22Rv1 (cell line): Measurements from ENCODE around the gene CCDC77.

Source experiments
- H3K27ac ChIP-seq: fragments of 450-650 bp; 2 replicates; pipeline ENCODE4 v1.5.1; 2017
- ZFX ChIP-seq: fragments of 450-650 bp; IDR thresholded peaks from 2 replicates; pipeline ENCODE4 v1.6.1; 2017; ENCODE audit warnings: antibody characterized with exemption, borderline replicate concordance
- TF ChIP-seq, protein P1 (sequence below): fragments of 450-650 bp; IDR thresholded peaks from 2 replicates; pipeline ENCODE4 v1.5.1; 2017; ENCODE audit warnings: mild to moderate bottlenecking

Gene CCDC77

DNA sequence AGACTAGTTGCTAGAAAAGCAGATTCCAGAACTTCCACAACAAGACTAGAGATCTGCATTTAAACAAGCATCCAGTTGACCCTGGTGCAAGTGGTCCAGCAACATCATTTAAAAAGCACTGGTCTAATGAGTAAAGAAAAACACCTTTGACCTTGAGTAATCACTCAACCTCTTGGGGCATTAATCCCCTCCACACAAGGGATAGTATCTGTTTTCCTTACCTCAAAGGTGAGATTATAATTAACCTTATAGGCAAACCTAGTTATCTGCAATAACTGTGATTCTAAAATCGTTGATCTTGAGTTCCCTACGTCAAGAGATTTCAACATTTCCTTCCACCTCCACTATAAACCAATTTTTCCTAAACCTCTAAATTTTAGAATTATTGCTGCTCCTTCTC, 13.4 kb upstream of the CCDC77 start:
- peak overlapping the region; percentile 89 for H3K27ac ChIP-seq

DNA sequence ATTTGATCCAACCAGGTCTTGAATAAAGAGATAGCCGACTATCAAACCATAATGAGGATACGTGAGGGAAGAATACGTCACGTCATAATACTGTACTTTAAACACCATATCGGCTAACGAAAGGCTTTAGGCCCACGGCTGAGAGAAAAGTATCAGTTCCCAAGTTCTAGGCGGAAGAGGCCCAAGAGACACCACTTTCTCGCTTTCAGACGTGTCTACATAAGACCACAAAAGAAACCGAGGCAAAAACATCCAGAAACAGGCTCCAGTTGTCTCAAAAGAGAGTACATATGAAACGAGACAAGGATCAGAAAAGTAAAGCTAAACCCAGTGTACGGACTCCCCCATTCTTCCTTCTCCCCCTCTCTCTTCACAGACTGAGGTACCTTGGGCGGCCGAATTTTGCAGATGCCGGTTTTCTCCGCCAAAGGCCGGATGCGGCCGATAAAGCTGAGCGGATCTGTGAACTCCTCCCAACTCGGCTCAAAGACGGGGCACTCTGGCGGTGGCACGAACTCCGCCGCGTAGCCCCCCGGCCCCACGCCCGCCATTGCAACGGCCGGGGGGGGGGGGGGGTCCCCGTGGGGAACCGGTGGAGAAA, 12.8 kb upstream of the CCDC77 start:
- H3K27ac ChIP-seq = peak overlapping the region; percentile 89
- TF ChIP-seq, protein P1, sequence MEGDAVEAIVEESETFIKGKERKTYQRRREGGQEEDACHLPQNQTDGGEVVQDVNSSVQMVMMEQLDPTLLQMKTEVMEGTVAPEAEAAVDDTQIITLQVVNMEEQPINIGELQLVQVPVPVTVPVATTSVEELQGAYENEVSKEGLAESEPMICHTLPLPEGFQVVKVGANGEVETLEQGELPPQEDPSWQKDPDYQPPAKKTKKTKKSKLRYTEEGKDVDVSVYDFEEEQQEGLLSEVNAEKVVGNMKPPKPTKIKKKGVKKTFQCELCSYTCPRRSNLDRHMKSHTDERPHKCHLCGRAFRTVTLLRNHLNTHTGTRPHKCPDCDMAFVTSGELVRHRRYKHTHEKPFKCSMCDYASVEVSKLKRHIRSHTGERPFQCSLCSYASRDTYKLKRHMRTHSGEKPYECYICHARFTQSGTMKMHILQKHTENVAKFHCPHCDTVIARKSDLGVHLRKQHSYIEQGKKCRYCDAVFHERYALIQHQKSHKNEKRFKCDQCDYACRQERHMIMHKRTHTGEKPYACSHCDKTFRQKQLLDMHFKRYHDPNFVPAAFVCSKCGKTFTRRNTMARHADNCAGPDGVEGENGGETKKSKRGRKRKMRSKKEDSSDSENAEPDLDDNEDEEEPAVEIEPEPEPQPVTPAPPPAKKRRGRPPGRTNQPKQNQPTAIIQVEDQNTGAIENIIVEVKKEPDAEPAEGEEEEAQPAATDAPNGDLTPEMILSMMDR = no peak
- no peak for TF ChIP-seq ZFX

More for the DNA sequence above, 13.4 kb upstream of the CCDC77 start:
- no peak for TF ChIP-seq ZFX
- TF ChIP-seq, protein P1 = no peak

DNA sequence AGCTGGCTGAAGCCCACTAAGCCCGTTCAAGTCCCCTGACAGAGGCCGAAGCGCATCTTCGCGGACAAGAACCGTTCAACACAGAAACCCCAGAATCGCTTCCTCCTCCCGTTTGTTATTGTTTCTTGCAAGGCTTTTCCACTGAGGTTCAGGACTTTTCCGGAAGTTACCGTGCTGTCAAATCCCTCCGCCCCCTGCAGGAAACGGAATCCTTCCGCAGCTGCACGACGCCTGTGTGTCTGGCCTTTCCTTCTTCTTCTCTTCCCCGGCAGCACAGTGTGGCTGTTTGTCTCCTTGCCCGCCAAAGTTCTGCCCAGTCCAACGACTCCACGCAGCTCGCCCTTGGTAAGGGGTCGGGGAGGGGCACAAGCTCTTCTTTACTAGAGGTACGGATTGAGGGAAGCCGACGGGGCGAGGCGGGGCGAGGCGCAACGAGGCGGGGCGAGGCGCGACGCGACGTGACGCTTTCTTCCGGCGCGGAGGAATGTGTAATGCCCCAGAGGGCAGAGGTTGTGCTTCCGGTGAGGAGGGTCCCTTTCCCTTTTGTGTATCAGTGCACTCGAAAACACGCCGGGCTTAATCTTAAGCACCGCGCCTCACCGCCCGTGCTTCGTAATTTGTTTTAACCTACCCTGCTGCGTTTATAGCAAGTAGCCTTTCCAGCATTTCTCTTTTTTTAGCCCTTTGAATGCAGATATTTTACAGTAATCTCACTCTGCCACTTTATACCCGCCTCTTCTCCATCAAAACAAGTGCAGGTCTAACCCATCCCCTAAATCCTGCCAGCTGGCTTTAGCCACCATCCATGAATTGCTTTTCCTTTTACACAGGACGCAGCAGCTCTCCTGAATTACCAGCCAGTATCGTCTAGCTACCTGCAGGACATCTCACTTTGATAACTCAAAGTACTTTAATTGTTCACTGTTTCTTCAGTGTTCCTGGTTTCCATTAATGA, 12.0 kb upstream of the CCDC77 start, which contains the start of gene KDM5A:
KDM5A (minus strand) TSS at position 179 of the 955 bp plus-strand sequence. CDS start 229 bp downstream, outside the sequence.
- TF ChIP-seq, protein P1 = no peak
- peak within 1 kb of the TSS; percentile 89 for H3K27ac ChIP-seq

DNA sequence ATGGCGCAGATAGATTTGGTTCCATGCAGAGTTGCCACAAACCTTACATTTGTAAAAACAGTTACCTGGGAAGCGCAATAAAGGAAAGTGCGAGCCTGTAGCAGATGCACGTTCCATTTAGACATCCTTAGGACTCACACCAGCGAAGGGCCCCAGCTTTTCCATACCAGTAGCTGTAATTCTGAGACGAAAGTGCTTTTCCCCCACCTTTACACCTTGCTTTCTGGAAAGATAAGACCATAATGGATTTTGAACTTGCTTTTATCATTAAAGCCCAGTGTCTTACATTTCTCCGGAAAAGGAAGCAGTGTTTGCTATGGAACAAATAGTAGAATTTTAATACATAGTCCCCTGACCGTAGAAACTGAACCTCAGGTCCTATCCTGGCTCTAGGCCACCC, 616 bp upstream of the CCDC77 start:
- no peak for TF ChIP-seq ZFX
- H3K27ac ChIP-seq = no peak overlapping the region; the same call in 1 of the 2 replicates

DNA sequence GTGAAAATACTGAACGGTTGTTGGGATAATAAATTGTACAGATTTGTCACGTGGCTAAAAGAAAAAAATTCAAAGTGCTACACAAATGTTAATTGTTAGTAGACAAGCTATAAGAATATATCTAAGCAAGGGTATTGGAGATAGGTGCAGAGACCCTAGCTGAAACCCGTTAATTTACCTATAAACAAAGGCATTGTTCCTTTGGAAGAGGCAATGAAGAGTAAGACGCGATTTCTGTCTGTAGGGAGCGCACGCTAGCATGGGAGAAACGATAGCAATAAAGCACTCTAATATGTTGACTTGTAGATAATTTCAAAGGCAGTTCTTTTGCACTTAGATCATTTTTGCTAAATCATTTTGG, 565 bp downstream of the CCDC77 start:
- peak overlapping the region; percentile 68 for H3K27ac ChIP-seq
- TF ChIP-seq, protein P1 = peak; percentile 74
- TF ChIP-seq ZFX = no peak

DNA sequence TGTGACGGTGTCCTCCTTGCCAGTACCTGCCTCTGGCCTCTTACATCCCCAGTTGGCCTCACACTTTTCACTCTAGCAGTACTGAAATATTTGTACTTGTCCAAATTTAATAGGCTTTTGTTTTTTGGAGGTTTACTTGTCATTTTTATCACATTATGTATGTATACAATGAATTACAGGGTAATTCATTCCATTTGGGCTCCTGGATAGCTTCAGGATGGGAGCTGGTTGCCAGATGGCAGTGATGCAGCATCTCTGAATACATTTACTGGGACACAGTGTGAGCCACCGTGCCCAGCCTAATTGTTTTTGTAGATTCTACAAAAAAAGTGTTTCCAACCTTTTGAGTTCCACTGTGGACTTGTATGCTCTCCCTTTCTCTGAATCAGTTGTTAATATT, 13.4 kb downstream of the CCDC77 start:
- no peak overlapping the region for H3K27ac ChIP-seq
- no peak for TF ChIP-seq ZFX
- TF ChIP-seq, protein P1 = no peak

DNA sequence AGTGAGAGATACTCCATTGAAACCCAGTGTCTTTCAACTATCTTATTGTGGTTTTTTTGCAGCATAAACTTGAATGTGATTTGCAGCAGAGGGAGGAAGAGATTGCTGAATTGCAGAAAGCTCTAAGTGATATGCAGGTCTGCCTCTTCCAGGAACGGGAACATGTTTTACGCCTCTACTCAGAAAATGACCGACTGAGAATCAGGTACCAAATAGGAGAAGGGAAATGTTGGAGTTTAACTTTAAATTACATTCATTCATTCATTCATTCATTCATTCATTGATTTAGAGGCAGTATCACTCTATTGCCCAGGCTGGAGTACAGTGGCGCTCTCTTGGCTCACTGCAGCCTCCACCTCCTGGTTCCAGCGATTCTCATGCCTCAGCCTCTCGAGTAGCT, 17.0 kb downstream of the CCDC77 start:
- TF ChIP-seq ZFX = no peak
- TF ChIP-seq, protein P1 = no peak

More for the DNA sequence above, 17.0 kb downstream of the CCDC77 start:
- H3K27ac ChIP-seq = no peak overlapping the region
